Measurements from ENCODE around the gene WRNIP1. TPM values are rescaled to one million over a fixed set of nuclear protein-coding genes. Genes with fewer than 3 reads are reported as not detected.
A peak's percentile ranks its signal among the peaks of the same experiment; 100 is the strongest.

WRNIP1 gene
- total and polyA plus RNA-seq, 9 of the 15 experiments (the other 6 are each of a cell fraction or from before 2014, with no cell fraction given): 13.2 to 63.6 (median 48.6) TPM

DNA sequence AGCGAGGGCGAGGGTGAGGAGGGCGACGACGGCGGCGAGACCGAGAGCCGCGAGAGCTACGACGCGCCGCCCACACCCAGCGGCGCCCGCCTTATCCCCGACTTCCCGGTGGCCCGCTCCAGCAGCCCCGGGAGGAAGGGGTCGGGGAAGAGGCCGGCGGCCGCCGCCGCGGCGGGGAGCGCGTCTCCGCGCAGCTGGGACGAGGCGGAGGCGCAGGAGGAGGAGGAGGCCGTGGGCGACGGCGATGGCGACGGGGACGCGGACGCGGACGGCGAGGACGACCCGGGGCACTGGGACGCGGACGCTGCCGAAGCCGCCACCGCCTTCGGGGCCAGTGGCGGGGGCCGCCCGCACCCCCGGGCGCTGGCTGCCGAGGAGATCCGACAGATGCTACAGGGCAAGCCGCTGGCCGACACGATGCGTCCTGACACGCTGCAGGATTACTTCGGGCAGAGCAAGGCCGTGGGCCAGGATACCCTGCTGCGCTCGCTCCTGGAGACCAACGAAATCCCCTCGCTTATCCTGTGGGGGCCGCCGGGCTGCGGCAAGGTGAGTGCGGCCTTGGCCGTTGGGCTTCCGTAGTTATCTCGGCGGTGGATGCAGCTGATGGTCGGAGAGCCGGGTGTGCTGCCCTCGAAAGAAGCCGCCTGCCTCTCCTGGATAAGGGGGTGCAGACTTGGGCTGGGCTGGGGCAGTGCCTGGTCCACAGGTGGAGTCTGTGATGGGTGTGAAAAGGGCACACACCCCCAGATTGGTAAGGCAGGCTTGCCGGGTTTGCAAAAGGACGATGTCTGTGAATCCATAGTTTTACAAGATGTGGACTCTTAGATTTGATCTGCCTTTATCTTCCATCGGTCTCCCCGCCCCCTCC, 938 bp downstream of the WRNIP1 start (continued):
- TF ChIP-seq GABPB2 (CRISPR knock-in tag; conservative IDR thresholded peaks at IDR 0.05): no peak
- TF ChIP-seq ZNF124 (CRISPR knock-in tag; IDR thresholded peaks at IDR 0.05): no peak
- no peak for TF ChIP-seq CEBPG (CRISPR knock-in tag; IDR thresholded peaks at IDR 0.05)
- TF ChIP-seq CEBPG (tag; conservative IDR thresholded peaks at IDR 0.05 in 1 of 2, IDR thresholded peaks at IDR 0.05 in 1 of 2): no peak
- TF ChIP-seq, protein P1, sequence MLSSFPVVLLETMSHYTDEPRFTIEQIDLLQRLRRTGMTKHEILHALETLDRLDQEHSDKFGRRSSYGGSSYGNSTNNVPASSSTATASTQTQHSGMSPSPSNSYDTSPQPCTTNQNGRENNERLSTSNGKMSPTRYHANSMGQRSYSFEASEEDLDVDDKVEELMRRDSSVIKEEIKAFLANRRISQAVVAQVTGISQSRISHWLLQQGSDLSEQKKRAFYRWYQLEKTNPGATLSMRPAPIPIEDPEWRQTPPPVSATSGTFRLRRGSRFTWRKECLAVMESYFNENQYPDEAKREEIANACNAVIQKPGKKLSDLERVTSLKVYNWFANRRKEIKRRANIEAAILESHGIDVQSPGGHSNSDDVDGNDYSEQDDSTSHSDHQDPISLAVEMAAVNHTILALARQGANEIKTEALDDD (IDR thresholded peaks at IDR 0.05): no peak
- TF ChIP-seq, protein P2, sequence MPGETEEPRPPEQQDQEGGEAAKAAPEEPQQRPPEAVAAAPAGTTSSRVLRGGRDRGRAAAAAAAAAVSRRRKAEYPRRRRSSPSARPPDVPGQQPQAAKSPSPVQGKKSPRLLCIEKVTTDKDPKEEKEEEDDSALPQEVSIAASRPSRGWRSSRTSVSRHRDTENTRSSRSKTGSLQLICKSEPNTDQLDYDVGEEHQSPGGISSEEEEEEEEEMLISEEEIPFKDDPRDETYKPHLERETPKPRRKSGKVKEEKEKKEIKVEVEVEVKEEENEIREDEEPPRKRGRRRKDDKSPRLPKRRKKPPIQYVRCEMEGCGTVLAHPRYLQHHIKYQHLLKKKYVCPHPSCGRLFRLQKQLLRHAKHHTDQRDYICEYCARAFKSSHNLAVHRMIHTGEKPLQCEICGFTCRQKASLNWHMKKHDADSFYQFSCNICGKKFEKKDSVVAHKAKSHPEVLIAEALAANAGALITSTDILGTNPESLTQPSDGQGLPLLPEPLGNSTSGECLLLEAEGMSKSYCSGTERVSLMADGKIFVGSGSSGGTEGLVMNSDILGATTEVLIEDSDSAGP (CRISPR knock-in tag; IDR thresholded peaks at IDR 0.05): no peak
- TF ChIP-seq RCOR1 (IDR thresholded peaks at IDR 0.05; ENCODE audit: borderline replicate concordance in 1 of 2, low read depth in 2 of 2, low read length in 2 of 2): no peak
- TF ChIP-seq, protein P3, sequence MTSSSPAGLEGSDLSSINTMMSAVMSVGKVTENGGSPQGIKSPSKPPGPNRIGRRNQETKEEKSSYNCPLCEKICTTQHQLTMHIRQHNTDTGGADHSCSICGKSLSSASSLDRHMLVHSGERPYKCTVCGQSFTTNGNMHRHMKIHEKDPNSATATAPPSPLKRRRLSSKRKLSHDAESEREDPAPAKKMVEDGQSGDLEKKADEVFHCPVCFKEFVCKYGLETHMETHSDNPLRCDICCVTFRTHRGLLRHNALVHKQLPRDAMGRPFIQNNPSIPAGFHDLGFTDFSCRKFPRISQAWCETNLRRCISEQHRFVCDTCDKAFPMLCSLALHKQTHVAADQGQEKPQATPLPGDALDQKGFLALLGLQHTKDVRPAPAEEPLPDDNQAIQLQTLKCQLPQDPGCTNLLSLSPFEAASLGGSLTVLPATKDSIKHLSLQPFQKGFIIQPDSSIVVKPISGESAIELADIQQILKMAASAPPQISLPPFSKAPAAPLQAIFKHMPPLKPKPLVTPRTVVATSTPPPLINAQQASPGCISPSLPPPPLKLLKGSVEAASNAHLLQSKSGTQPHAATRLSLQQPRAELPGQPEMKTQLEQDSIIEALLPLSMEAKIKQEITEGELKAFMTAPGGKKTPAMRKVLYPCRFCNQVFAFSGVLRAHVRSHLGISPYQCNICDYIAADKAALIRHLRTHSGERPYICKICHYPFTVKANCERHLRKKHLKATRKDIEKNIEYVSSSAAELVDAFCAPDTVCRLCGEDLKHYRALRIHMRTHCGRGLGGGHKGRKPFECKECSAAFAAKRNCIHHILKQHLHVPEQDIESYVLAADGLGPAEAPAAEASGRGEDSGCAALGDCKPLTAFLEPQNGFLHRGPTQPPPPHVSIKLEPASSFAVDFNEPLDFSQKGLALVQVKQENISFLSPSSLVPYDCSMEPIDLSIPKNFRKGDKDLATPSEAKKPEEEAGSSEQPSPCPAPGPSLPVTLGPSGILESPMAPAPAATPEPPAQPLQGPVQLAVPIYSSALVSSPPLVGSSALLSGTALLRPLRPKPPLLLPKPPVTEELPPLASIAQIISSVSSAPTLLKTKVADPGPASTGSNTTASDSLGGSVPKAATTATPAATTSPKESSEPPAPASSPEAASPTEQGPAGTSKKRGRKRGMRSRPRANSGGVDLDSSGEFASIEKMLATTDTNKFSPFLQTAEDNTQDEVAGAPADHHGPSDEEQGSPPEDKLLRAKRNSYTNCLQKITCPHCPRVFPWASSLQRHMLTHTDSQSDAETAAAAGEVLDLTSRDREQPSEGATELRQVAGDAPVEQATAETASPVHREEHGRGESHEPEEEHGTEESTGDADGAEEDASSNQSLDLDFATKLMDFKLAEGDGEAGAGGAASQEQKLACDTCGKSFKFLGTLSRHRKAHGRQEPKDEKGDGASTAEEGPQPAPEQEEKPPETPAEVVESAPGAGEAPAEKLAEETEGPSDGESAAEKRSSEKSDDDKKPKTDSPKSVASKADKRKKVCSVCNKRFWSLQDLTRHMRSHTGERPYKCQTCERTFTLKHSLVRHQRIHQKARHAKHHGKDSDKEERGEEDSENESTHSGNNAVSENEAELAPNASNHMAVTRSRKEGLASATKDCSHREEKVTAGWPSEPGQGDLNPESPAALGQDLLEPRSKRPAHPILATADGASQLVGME (CRISPR knock-in tag; IDR thresholded peaks at IDR 0.05): 0 out of 2 replicates have a peak, but pooled peaks have one; percentile 0
- no peak for TF ChIP-seq HDAC3 (IDR thresholded peaks at IDR 0.05; ENCODE audit: borderline replicate concordance, partially characterized antibody)
- TF ChIP-seq RBFOX2 (IDR thresholded peaks at IDR 0.05; ENCODE audit: low read depth, low read length): peak; percentile 85
- no peak for TF ChIP-seq NR2C1 (IDR thresholded peaks at IDR 0.05)
- TF ChIP-seq NR2C1 (tag; IDR thresholded peaks at IDR 0.05): no peak
- TF ChIP-seq ZNF75A (CRISPR knock-in tag; IDR thresholded peaks at IDR 0.05): no peak
- TF ChIP-seq, protein P4, sequence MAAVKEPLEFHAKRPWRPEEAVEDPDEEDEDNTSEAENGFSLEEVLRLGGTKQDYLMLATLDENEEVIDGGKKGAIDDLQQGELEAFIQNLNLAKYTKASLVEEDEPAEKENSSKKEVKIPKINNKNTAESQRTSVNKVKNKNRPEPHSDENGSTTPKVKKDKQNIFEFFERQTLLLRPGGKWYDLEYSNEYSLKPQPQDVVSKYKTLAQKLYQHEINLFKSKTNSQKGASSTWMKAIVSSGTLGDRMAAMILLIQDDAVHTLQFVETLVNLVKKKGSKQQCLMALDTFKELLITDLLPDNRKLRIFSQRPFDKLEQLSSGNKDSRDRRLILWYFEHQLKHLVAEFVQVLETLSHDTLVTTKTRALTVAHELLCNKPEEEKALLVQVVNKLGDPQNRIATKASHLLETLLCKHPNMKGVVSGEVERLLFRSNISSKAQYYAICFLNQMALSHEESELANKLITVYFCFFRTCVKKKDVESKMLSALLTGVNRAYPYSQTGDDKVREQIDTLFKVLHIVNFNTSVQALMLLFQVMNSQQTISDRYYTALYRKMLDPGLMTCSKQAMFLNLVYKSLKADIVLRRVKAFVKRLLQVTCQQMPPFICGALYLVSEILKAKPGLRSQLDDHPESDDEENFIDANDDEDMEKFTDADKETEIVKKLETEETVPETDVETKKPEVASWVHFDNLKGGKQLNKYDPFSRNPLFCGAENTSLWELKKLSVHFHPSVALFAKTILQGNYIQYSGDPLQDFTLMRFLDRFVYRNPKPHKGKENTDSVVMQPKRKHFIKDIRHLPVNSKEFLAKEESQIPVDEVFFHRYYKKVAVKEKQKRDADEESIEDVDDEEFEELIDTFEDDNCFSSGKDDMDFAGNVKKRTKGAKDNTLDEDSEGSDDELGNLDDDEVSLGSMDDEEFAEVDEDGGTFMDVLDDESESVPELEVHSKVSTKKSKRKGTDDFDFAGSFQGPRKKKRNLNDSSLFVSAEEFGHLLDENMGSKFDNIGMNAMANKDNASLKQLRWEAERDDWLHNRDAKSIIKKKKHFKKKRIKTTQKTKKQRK (IDR thresholded peaks at IDR 0.05; ENCODE audit: borderline replicate concordance, low read depth, low read length): no peak
- peak; percentile 49; the same call in 1 of the 2 replicates for TF ChIP-seq GABPB1 (CRISPR knock-in tag; IDR thresholded peaks at IDR 0.05)
